Transverse colon (tissue), 3 donors: ENCODE data around the gene SPNS3.

Source experiments
- CTCF ChIP-seq, 5 experiments: fragments of 200-600 bp in 3 of 5; fragments of 450-650 bp in 2 of 5; sonication (generic) in 3 of 5; IDR thresholded peaks; 1 replicate in 2 of 5; 2 replicates in 3 of 5; pipeline ENCODE4 v1.5.1; 2016 to 2017; ENCODE audit warnings: antibody characterized with exemption in 5 of 5, inconsistent platforms in 3 of 5, mild to moderate bottlenecking in 2 of 5, moderate library complexity in 1 of 5
- POLR2A ChIP-seq: fragments of 450-650 bp; IDR thresholded peaks from one replicate; pipeline ENCODE4 v1.6.1; 2016; ENCODE audit warnings: antibody characterized with exemption, mild to moderate bottlenecking, moderate library complexity

DNA sequence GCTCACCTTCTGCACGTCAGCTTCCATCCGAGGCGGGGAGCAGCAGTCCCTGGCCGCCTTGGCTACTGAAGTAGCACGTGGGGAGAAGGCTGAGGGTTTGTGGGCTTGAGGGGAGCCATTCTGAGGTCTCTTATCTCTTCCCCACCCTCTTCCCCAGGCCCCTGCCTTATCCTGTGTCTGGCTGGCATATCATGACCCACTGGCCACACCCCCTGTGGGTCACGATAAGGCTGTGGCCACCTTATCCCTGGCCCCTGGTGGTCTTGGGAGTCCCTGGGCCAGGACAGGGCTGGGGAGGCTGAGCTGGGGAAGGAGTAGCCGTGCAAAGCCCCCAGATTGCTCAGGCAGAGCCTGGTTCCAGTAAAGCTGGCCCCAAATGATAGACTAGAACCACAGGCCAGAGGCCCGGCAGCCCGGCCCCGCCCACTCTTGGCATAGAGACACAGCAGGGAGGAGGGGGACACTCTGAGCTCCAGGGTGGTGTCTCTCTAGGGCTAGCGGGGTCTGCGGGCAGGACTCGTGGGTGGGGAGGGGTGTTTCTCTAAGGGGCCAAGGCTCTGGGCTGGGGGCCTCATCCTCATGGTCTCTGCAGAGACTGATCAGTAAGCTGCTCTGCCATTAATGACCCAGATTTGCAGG is 72.6 kb downstream of the SPNS3 start:
- no peak for TF ChIP-seq CTCF (IDR thresholded peaks at IDR 0.05)
- TF ChIP-seq POLR2A = no peak
